ENCODE data around the gene ME3.

- TF ChIP-seq CTCF (IDR thresholded peaks at IDR 0.05) (no peak), POLR2A (IDR thresholded peaks at IDR 0.05) (no peak), POLR2AphosphoS5 (IDR thresholded peaks at IDR 0.05) (no peak)
These were observed 233.7 kb downstream of the ME3 start for GRCh38 chr11:86438685-86439084.

Measured in gastroesophageal sphincter (tissue), 3 donors.